HL-60 (cell line): ENCODE measurements around the gene FRAT2.
A peak's percentile ranks its signal among the peaks of the same experiment; 100 is the strongest.

Experiments used
- DNase-seq, 2 experiments: peaks; one replicate each; pipeline ENCODE4 v3.0.0-alpha.2; 2010 to 2020; ENCODE audit warnings: low read depth in 1 of 2, low spot score in 1 of 2
- H3K27ac ChIP-seq: fragments of 250-450 bp; sonication (Bioruptor Pico); replicated peaks from 2 replicates; pipeline ENCODE4 v1.5.1; 2020; ENCODE audit warnings: mild to moderate bottlenecking, moderate library complexity
- H3K27me3 ChIP-seq: fragments of 250-450 bp; sonication (Bioruptor Pico); 2 replicates; pipeline ENCODE4 v1.5.1; 2021; ENCODE audit warnings: mild to moderate bottlenecking, moderate library complexity; ENCODE audit not compliant: insufficient read depth, poor library complexity, severe bottlenecking
- H3K4me3 ChIP-seq: replicated peaks from 2 replicates; pipeline ENCODE4 v1.5.1; 2011; ENCODE audit warnings: mild to moderate bottlenecking, control low read depth, low read length; ENCODE audit not compliant: insufficient read depth
- CTCF ChIP-seq: IDR thresholded peaks from one replicate; pipeline ENCODE4 v1.5.1; 2011; ENCODE audit warnings: low read length, control low read depth, inconsistent platforms; ENCODE audit not compliant: insufficient read depth
- GABPA ChIP-seq: IDR thresholded peaks from 2 replicates; pipeline ENCODE4 v1.6.1; 2012; ENCODE audit warnings: low read depth
- POLR2AphosphoS5 ChIP-seq: IDR thresholded peaks from 2 replicates; pipeline ENCODE4 v1.6.1; 2012; ENCODE audit warnings: low read depth
- REST ChIP-seq: IDR thresholded peaks from 2 replicates; pipeline ENCODE4 v1.6.1; 2012; ENCODE audit warnings: low read depth; ENCODE audit not compliant: insufficient replicate concordance
- SPI1 ChIP-seq: IDR thresholded peaks from 2 replicates; pipeline ENCODE4 v1.6.1; 2012; ENCODE audit warnings: low read depth, mild to moderate bottlenecking, borderline replicate concordance

The FRAT2 gene

GRCh38 chr10:97336446-97336845, 1.9 kb upstream of the FRAT2 start:
- Histone ChIP-seq H3K27ac (peak overlapping the region; percentile 98), H3K27me3 (no peaks in the 10 kb centered on the region), H3K4me3 (no peak overlapping the region)
- no peak for DNase-seq
- no peak for TF ChIP-seq GABPA
- no peak for TF ChIP-seq REST

GRCh38 chr10:97336006-97336405, 1.5 kb upstream of the FRAT2 start:
- DNase-seq: peak in 1 of 2 experiments; percentile 67
- Histone ChIP-seq H3K4me3 (no peak overlapping the region), H3K27ac (peak overlapping the region; percentile 98), H3K27me3 (no peaks in the 10 kb centered on the region)
- TF ChIP-seq POLR2AphosphoS5 (no peak), GABPA (no peak), REST (no peak), SPI1 (no peak), CTCF (no peak)

- no peaks in the 10 kb centered on the region for H3K27me3 ChIP-seq
- H3K27ac ChIP-seq: peak overlapping the region; percentile 98
- TF ChIP-seq POLR2AphosphoS5 (no peak), SPI1 (no peak), CTCF (no peak), REST (no peak), GABPA (no peak)
Measured at GRCh38 chr10:97335188-97335619, 675 bp upstream of the FRAT2 start.

More at GRCh38 chr10:97335188-97335619, 675 bp upstream of the FRAT2 start:
- DNase-seq: no peak
- H3K4me3 ChIP-seq: peak overlapping the region; percentile 80
